ENCODE data around the gene ZNF684.
"Not testable (repeated sequence)": the region's sequence is repeated elsewhere in the genome, so short reads cannot be mapped to it uniquely, and the experiment has no call there.

ZNF684 gene

GRCh38 chr1:40574805-40575204, 43.4 kb downstream of the ZNF684 start:
- not testable (repeated sequence) for DNase-seq (ENCODE audit: low read depth in 2 of 2)

DNA sequence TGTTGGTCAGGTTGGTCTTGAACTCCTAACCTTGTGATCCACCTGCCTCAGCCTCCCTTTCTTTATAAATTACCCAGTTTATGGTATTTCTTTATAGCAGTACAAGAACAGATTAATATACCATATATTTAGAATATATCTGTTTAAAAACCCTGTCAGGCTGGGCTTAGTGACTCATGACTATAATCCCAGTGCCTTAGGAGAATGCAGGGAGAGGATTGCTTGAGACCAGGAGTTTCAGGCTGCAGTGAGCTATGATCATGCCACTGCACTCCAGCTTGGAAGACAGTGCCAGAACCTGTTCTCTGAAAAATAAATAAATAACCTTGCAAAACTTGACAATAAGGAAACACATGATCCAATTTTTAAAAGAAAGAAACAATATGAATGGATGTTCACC, 43.9 kb downstream of the ZNF684 start:
- DNase-seq (ENCODE audit: low read depth in 2 of 2), result no peak

DNA sequence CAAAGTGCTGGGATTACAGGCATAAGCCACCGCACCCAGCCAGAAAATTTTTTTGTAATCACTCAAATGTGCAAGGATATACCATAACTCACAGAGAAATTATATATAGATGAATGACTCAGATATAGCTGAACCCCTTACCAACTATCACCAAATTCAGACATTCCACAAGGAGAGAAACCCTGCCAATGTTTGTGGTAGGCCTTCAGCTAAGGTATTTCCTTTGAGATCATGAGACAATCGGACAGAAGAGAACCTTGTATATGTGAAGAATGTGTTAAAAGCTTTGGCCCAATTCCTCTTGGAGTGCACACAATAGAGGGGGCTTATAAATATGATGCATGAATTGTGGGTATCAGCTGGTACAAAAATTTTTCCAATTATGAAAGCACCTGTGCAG, 50.7 kb downstream of the ZNF684 start:
- DNase-seq (ENCODE audit: low read depth in 2 of 2), result no peak

DNA sequence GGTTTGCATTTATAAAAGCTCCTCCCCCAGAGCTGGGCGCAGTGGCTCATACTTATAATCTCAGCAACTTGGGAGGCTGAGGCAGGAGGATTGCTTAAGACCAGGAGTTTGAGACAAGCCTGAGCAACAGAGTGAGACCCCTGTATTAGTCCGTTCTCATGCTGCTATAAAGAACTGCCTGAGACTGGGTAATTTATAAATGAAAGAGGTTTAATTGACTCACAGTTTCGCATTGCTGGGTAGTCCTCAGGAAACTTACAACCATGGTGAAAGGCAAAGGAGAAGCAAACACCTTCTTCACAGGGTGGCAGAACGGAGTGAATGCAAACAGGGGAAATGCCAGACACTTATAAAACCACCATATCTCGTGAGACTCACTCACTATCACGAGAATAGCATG, 52.5 kb downstream of the ZNF684 start:
- DNase-seq (ENCODE audit: low read depth in 2 of 2), result no peak

DNA sequence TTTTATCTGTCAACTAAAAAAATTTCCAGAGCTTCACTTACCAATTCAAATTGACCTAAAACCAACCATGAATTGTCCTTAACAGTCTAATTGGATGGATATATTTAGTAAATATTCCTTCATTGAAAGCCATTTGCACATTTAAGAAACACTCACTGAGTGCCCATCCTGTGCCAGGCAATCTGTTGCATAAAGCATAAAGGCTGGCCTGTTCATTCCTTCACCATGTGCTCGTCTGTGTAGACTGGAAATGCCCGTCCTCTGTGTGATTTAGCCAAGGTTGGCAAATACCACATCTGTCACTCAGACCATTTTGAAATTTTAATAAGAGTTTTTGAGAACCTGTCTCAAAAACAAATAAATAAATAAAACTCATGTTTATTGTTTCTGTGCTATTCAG, 57.1 kb downstream of the ZNF684 start:
- no peak for DNase-seq (ENCODE audit: low read depth in 2 of 2)

GRCh38 chr1:40592107-40592803, 60.8 kb downstream of the ZNF684 start:
- DNase-seq (ENCODE audit: low read depth in 2 of 2), result no peak

- no peak for DNase-seq (ENCODE audit: low read depth in 2 of 2)
Observed at GRCh38 chr1:40593449-40594186, 62.2 kb downstream of the ZNF684 start.

DNA sequence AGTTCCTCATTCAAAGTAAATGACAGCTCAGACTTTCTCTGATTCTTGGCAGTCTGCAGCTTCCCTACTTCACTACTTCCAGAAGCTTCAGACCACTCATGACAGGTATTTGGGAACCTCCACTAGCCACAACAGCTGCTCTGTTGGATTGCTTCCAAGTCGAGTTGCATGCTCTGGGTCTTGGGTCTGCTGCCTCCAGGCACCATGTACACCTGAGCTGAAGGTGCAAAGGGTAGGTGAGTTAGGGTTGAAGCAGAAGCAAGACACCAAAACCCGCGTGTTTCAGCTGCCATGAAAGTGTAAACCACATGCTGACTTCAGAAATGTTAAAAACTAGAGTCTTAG, 62.7 kb downstream of the ZNF684 start:
- no peak for DNase-seq (ENCODE audit: low read depth in 2 of 2)

GRCh38 chr1:40595623-40596022, 64.2 kb downstream of the ZNF684 start:
- no peak for DNase-seq (ENCODE audit: low read depth in 2 of 2)
